Embryonic facial prominence (tissue), 1 donor: ENCODE data around the gene TENM4.

Experiments used
- DNase-seq: peaks from one replicate; pipeline ENCODE4 v3.0.0-alpha.2; 2016; ENCODE audit errors: extremely low spot score

TENM4 gene

GRCh38 chr11:79346021-79346420 is 94.8 kb downstream of the TENM4 start:
- no peak for DNase-seq

GRCh38 chr11:79344753-79345294 is 96.0 kb downstream of the TENM4 start:
- no peak for DNase-seq

- no peak for DNase-seq
Observed at GRCh38 chr11:79342686-79343085, 98.1 kb downstream of the TENM4 start.

- DNase-seq, result no peak
Observed at GRCh38 chr11:79342236-79342635, 98.6 kb downstream of the TENM4 start.

GRCh38 chr11:79340535-79340934 is 100.3 kb downstream of the TENM4 start:
- no peak for DNase-seq

GRCh38 chr11:79336797-79337517 is 103.9 kb downstream of the TENM4 start:
- DNase-seq, result no peak

GRCh38 chr11:79335681-79336080 is 105.1 kb downstream of the TENM4 start:
- DNase-seq, result no peak

- DNase-seq, result no peak
Observed at GRCh38 chr11:79333355-79333754, 107.5 kb downstream of the TENM4 start.

- DNase-seq, result no peak
Observed at GRCh38 chr11:79332017-79332416, 108.8 kb downstream of the TENM4 start.

- no peak for DNase-seq
Observed at GRCh38 chr11:79331203-79331901, 109.5 kb downstream of the TENM4 start.

GRCh38 chr11:79330651-79331050 is 110.2 kb downstream of the TENM4 start:
- DNase-seq, result no peak

- no peak for DNase-seq
Observed at GRCh38 chr11:79329561-79329960, 111.3 kb downstream of the TENM4 start.

GRCh38 chr11:79328402-79328801 is 112.4 kb downstream of the TENM4 start:
- DNase-seq, result no peak

- no peak for DNase-seq
Observed at GRCh38 chr11:79325851-79326250, 115.0 kb downstream of the TENM4 start.

GRCh38 chr11:79321263-79321662 is 119.6 kb downstream of the TENM4 start:
- DNase-seq, result no peak

- peak; percentile 22 for DNase-seq
Observed at GRCh38 chr11:79314906-79315689, 125.7 kb downstream of the TENM4 start.

GRCh38 chr11:79313530-79313913 is 127.3 kb downstream of the TENM4 start:
- DNase-seq, result no peak

- no peak for DNase-seq
Observed at GRCh38 chr11:79312617-79313529, 128.0 kb downstream of the TENM4 start.

- DNase-seq, result no peak
Observed at GRCh38 chr11:79311461-79311860, 129.4 kb downstream of the TENM4 start.

GRCh38 chr11:79309407-79309806 is 131.4 kb downstream of the TENM4 start:
- no peak for DNase-seq

- DNase-seq, result no peak
Observed at GRCh38 chr11:79308429-79308828, 132.4 kb downstream of the TENM4 start.
